HepG2 (cell line): ENCODE results near the gene KRT33A. TPM values are rescaled to one million over a fixed set of nuclear protein-coding genes. Genes with fewer than 3 reads are reported as not detected.

Experiments
- DBP ChIP-seq: sonication (generic); formaldehyde crosslinking; IDR thresholded peaks from 2 replicates; pipeline ENCODE4 v1.4.0; 2020; ENCODE audit warnings: missing genetic modification reagents; ENCODE audit errors: not compliant biosample characterization
- ELF4 ChIP-seq: sonication (generic); formaldehyde crosslinking; IDR thresholded peaks from 2 replicates; pipeline ENCODE4 v1.5.0; 2020; ENCODE audit warnings: missing genetic modification reagents, mild to moderate bottlenecking, moderate library complexity, borderline replicate concordance
- FOXP4 ChIP-seq: sonication (generic); formaldehyde crosslinking; IDR thresholded peaks from 2 replicates; pipeline ENCODE4 v1.4.0; 2020; ENCODE audit warnings: missing genetic modification reagents
- MIXL1 ChIP-seq: IDR thresholded peaks from 2 replicates; pipeline ENCODE4 v1.6.1; 2016
- MTF2 ChIP-seq: sonication (generic); formaldehyde crosslinking; IDR thresholded peaks from 2 replicates; pipeline ENCODE4 v1.5.0; 2020; ENCODE audit warnings: missing genetic modification reagents, borderline replicate concordance
- NPAS2 ChIP-seq: sonication (generic); formaldehyde crosslinking; IDR thresholded peaks from 2 replicates; pipeline ENCODE4 v1.8.0; 2022; ENCODE audit warnings: mild to moderate bottlenecking, missing genetic modification reagents, borderline replicate concordance
- NR1H2 ChIP-seq: sonication (generic); formaldehyde crosslinking; IDR thresholded peaks from 2 replicates; pipeline ENCODE4 v1.8.1; 2022; ENCODE audit warnings: low read depth, missing genetic modification reagents, borderline replicate concordance
- PBX3 ChIP-seq: sonication (generic); formaldehyde crosslinking; IDR thresholded peaks from 2 replicates; pipeline ENCODE4 v1.8.1; 2023; ENCODE audit warnings: missing genetic modification reagents, inconsistent platforms, borderline replicate concordance
- PCBP1 ChIP-seq: fragments of 200-400 bp; formaldehyde crosslinking; IDR thresholded peaks from 2 replicates; pipeline ENCODE4 v1.6.1; 2017; ENCODE audit warnings: mild to moderate bottlenecking, low read depth, low read length, borderline replicate concordance
- TBP ChIP-seq: sonication (generic); formaldehyde crosslinking; IDR thresholded peaks from 2 replicates; pipeline ENCODE4 v1.5.0; 2020; ENCODE audit warnings: missing genetic modification reagents
- WIZ ChIP-seq: sonication (generic); formaldehyde crosslinking; IDR thresholded peaks from 2 replicates; pipeline ENCODE4 v1.5.1; 2020; ENCODE audit warnings: mild to moderate bottlenecking, missing genetic modification reagents
- ZBTB39 ChIP-seq: sonication (generic); formaldehyde crosslinking; IDR thresholded peaks from 2 replicates; pipeline ENCODE4 v1.5.0; 2020; ENCODE audit warnings: missing genetic modification reagents
- ZNF256 ChIP-seq: sonication (generic); formaldehyde crosslinking; conservative IDR thresholded peaks from 2 replicates; pipeline ENCODE4 v1.4.0; 2020; ENCODE audit warnings: missing genetic modification reagents
- ZNF431 ChIP-seq: sonication (generic); formaldehyde crosslinking; IDR thresholded peaks from 2 replicates; pipeline ENCODE4 v1.9.0; 2022; ENCODE audit warnings: missing genetic modification reagents, low read depth, mild to moderate bottlenecking, borderline replicate concordance
- ZNF547 ChIP-seq: sonication (generic); formaldehyde crosslinking; IDR thresholded peaks from 2 replicates; pipeline ENCODE4 v1.5.1; 2020; ENCODE audit warnings: mild to moderate bottlenecking, missing genetic modification reagents
- ZNF562 ChIP-seq: sonication (generic); formaldehyde crosslinking; IDR thresholded peaks from 2 replicates; pipeline ENCODE4 v1.8.0; 2022; ENCODE audit warnings: missing genetic modification reagents, borderline replicate concordance
- ZNF629 ChIP-seq: sonication (generic); formaldehyde crosslinking; conservative IDR thresholded peaks from 2 replicates; pipeline ENCODE4 v1.5.0; 2020; ENCODE audit warnings: missing genetic modification reagents
- ZNF768 ChIP-seq: sonication (generic); formaldehyde crosslinking; IDR thresholded peaks from 2 replicates; pipeline ENCODE4 v1.4.0; 2020; ENCODE audit warnings: missing genetic modification reagents
- polyA plus RNA-seq, 8 experiments: library from polyadenylated mRNA; depleted of rRNA in 3 of 8; stranded (reverse) in 7 of 8; unstranded in 1 of 8; fragments of >200 nt; fragmentation: Illumina TruSeq in 4 of 8; extraction: Trizol in 4 of 8; gene quantifications; 2 replicates each; pipeline versions ENCODE4 v1.2.1 to v1.2.3, GENCODE V29; 2011 to 2016; ENCODE audit warnings: low read depth in 4 of 8, missing spikeins in 1 of 8, mixed read lengths in 1 of 8; ENCODE audit not compliant: insufficient read depth in 1 of 8
- total RNA-seq, 5 experiments: library from RNA; depleted of rRNA; stranded (reverse); fragments of >200 nt; fragmentation: Illumina TruSeq; extraction: Trizol; gene quantifications; 2 replicates each; pipeline ENCODE4 v1.2.3, GENCODE V29; 2016; ENCODE audit warnings: low read depth in 1 of 5
- TF ChIP-seq, protein P1 (sequence below): IDR thresholded peaks from 2 replicates; pipeline ENCODE4 v1.6.1; 2016
- TF ChIP-seq, protein P2 (sequence below): sonication (generic); formaldehyde crosslinking; IDR thresholded peaks from 2 replicates; pipeline ENCODE4 v1.4.0; 2020; ENCODE audit warnings: mild to moderate bottlenecking, missing genetic modification reagents
- TF ChIP-seq, protein P3 (sequence below): sonication (generic); formaldehyde crosslinking; IDR thresholded peaks from 2 replicates; pipeline ENCODE4 v1.4.0; 2020; ENCODE audit warnings: mild to moderate bottlenecking, missing genetic modification reagents, borderline replicate concordance

Gene KRT33A
- total and polyA plus RNA-seq, 2 of the 13 experiments (the other 11 are each of a cell fraction or from before 2014, with no cell fraction given) = not detected

DNA sequence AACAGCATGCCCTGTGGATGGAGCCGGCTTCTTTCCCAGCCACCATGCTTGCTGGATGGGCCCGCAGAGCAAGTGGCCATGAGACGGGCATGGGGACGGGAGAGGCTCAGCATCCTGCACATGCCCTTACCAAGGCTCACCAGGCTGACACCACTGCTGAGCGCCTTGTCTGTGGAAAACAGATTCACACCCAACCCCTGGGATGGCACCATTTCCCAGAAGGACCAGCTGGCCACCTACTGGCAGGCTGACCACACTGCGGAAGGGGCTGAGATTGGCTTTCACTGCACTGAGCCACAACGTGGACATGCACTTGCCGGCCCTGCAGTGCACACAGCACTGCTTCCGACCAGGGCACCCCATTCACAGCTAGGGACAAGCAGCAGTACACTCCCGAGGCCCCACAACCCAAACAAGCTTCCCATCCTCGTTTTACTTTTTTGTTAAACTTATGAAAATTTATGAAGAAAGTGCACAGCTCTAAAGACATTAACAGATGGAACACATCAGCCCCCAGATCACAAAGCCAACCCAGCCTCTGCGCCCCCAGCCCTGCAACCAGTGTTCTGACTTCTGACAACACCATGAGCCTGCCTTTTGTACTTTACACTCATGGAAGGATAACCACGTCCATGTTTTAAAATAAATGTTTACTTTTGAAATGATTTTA, 21.2 kb downstream of the KRT33A start (continued):
- no peak for TF ChIP-seq PBX3 (CRISPR knock-in tag)
- TF ChIP-seq, protein P1, sequence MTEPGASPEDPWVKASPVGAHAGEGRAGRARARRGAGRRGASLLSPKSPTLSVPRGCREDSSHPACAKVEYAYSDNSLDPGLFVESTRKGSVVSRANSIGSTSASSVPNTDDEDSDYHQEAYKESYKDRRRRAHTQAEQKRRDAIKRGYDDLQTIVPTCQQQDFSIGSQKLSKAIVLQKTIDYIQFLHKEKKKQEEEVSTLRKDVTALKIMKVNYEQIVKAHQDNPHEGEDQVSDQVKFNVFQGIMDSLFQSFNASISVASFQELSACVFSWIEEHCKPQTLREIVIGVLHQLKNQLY (CRISPR knock-in tag) = no peak
- no peak for TF ChIP-seq TBP (CRISPR knock-in tag)
- TF ChIP-seq MTF2 (CRISPR knock-in tag) = no peak
- TF ChIP-seq ZNF629 (CRISPR knock-in tag) = no peak
- 0 out of 2 replicates have a peak, but pooled peaks have one; percentile 16 for TF ChIP-seq ZNF768 (CRISPR knock-in tag)
- no peak for TF ChIP-seq ELF4 (CRISPR knock-in tag)
- no peak for TF ChIP-seq PCBP1
- TF ChIP-seq, protein P2, sequence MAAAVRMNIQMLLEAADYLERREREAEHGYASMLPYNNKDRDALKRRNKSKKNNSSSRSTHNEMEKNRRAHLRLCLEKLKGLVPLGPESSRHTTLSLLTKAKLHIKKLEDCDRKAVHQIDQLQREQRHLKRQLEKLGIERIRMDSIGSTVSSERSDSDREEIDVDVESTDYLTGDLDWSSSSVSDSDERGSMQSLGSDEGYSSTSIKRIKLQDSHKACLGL (CRISPR knock-in tag) = peak; percentile 31; the same call in 1 of the 2 replicates
- no peak for TF ChIP-seq MIXL1 (CRISPR knock-in tag)
- TF ChIP-seq ZNF431 (CRISPR knock-in tag) = no peak
- TF ChIP-seq ZNF256 = no peak
- TF ChIP-seq ZNF562 = no peak
- no peak for TF ChIP-seq FOXP4 (CRISPR knock-in tag)
- TF ChIP-seq NR1H2 (CRISPR knock-in tag) = no peak
- TF ChIP-seq ZNF547 = no peak
- no peak for TF ChIP-seq DBP (CRISPR knock-in tag)
- TF ChIP-seq, protein P3, sequence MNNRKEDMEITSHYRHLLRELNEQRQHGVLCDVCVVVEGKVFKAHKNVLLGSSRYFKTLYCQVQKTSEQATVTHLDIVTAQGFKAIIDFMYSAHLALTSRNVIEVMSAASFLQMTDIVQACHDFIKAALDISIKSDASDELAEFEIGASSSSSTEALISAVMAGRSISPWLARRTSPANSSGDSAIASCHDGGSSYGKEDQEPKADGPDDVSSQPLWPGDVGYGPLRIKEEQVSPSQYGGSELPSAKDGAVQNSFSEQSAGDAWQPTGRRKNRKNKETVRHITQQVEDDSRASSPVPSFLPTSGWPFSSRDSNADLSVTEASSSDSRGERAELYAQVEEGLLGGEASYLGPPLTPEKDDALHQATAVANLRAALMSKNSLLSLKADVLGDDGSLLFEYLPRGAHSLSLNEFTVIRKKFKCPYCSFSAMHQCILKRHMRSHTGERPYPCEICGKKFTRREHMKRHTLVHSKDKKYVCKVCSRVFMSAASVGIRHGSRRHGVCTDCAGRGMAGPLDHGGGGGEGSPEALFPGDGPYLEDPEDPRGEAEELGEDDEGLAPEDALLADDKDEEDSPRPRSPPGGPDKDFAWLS (CRISPR knock-in tag) = no peak
- no peak for TF ChIP-seq NPAS2 (CRISPR knock-in tag)
- no peak for TF ChIP-seq WIZ
- TF ChIP-seq ZBTB39 (CRISPR knock-in tag) = no peak
